Neural cell (in vitro differentiated cells): Measurements from ENCODE around the gene FCHSD1. TPM values are rescaled to one million over a fixed set of nuclear protein-coding genes. Genes with fewer than 3 reads are reported as not detected.

Experiments used
- H2AFZ ChIP-seq: fragments of 200-600, 300-800 bp; sonication (generic), shearing (Covaris generic); 2 replicates; pipeline ENCODE4 v1.6.0; 2014; ENCODE audit warnings: low read depth, mild to moderate bottlenecking, antibody characterized with exemption, low read length, moderate library complexity
- H3F3A ChIP-seq: fragments of 200-600 bp; shearing (Covaris generic); 2 replicates; pipeline ENCODE4 v1.6.1; 2016; ENCODE audit warnings: mild to moderate bottlenecking, moderate library complexity, mixed read lengths, antibody characterized with exemption, low read length; ENCODE audit not compliant: insufficient read depth, poor library complexity, severe bottlenecking
- H3K27ac ChIP-seq: fragments of 200-600, 300-800 bp; sonication (generic), shearing (Covaris generic); 2 replicates; pipeline ENCODE4 v1.5.1; 2014; ENCODE audit warnings: mild to moderate bottlenecking, low read length, moderate library complexity
- H3K27me3 ChIP-seq: fragments of 300-800, 200-600 bp; sonication (generic), shearing (Covaris generic); 2 replicates; pipeline ENCODE4 v1.6.0; 2014; ENCODE audit warnings: mild to moderate bottlenecking, low read depth, low read length, moderate library complexity; ENCODE audit not compliant: insufficient read depth
- H3K36me3 ChIP-seq: fragments of 300-800, 200-600 bp; sonication (generic), shearing (Covaris generic); 2 replicates; pipeline ENCODE4 v1.5.1; 2014; ENCODE audit warnings: mild to moderate bottlenecking, antibody characterized with exemption, low read length, moderate library complexity; ENCODE audit not compliant: insufficient read depth
- H3K4me2 ChIP-seq: fragments of 300-800, 200-600 bp; sonication (generic), shearing (Covaris generic); 2 replicates; pipeline ENCODE4 v1.6.0; 2014; ENCODE audit warnings: mild to moderate bottlenecking, low read length
- H3K4me3 ChIP-seq: fragments of 300-800, 200-600 bp; sonication (generic), shearing (Covaris generic); 2 replicates; pipeline ENCODE4 v1.5.1; 2014; ENCODE audit warnings: mild to moderate bottlenecking, low read length, moderate library complexity
- H3K79me2 ChIP-seq: fragments of 200-600 bp; shearing (Covaris generic); replicated peaks from 2 replicates; pipeline ENCODE4 v1.6.0; 2014; ENCODE audit warnings: mild to moderate bottlenecking, low read length, moderate library complexity; ENCODE audit not compliant: insufficient read depth
- H3K9ac ChIP-seq: fragments of 300-800, 200-600 bp; sonication (generic), shearing (Covaris generic); 2 replicates; pipeline ENCODE4 v1.6.1; 2016; ENCODE audit warnings: mild to moderate bottlenecking, low read length, mixed read lengths
- H3K9me2 ChIP-seq: fragments of 200-600 bp; shearing (Covaris generic); 2 replicates; pipeline ENCODE4 v1.6.1; 2016; ENCODE audit warnings: mild to moderate bottlenecking, low read length, mixed read lengths; ENCODE audit not compliant: insufficient read depth
- H3K9me3 ChIP-seq: fragments of 200-600, 300-800 bp; sonication (generic), shearing (Covaris generic); 2 replicates; pipeline ENCODE4 v1.6.1; 2016; ENCODE audit warnings: mild to moderate bottlenecking, mixed run types, low read length, moderate library complexity, mixed read lengths
- H4K20me1 ChIP-seq: fragments of 200-600 bp; shearing (Covaris generic); 2 replicates; pipeline ENCODE4 v1.6.1; 2016; ENCODE audit warnings: mild to moderate bottlenecking, mixed run types; ENCODE audit not compliant: insufficient read depth
- EP300 ChIP-seq: fragments of 450-650 bp; conservative IDR thresholded peaks from 2 replicates; pipeline ENCODE4 v1.6.1; 2014; ENCODE audit warnings: antibody characterized with exemption, mild to moderate bottlenecking, moderate library complexity; ENCODE audit not compliant: poor library complexity, severe bottlenecking
- EZH2 ChIP-seq: fragments of 200-600, 300-800 bp; shearing (Covaris generic), sonication (generic); IDR thresholded peaks from 2 replicates; pipeline ENCODE4 v1.6.1; 2014; ENCODE audit warnings: antibody characterized with exemption, low read length, borderline replicate concordance, mild to moderate bottlenecking; ENCODE audit not compliant: insufficient read depth, poor library complexity, severe bottlenecking
- MXI1 ChIP-seq: fragments of 450-650 bp; conservative IDR thresholded peaks from 2 replicates; pipeline ENCODE4 v1.6.1; 2014; ENCODE audit warnings: antibody characterized with exemption, mild to moderate bottlenecking; ENCODE audit not compliant: poor library complexity, severe bottlenecking
- POLR2AphosphoS5 ChIP-seq: IDR thresholded peaks from 2 replicates; pipeline ENCODE4 v1.6.1; 2012
- RAD21 ChIP-seq: fragments of 450-650 bp; conservative IDR thresholded peaks from 2 replicates; pipeline ENCODE4 v1.6.1; 2014; ENCODE audit warnings: antibody characterized with exemption, mild to moderate bottlenecking, moderate library complexity
- SMC3 ChIP-seq: fragments of 450-650 bp; conservative IDR thresholded peaks from 2 replicates; pipeline ENCODE4 v1.6.1; 2014; ENCODE audit warnings: antibody characterized with exemption, mild to moderate bottlenecking, moderate library complexity; ENCODE audit not compliant: poor library complexity
- TAF1 ChIP-seq: IDR thresholded peaks from 2 replicates; pipeline ENCODE4 v1.6.1; 2012; ENCODE audit warnings: low read depth
- polyA plus RNA-seq: library from polyadenylated mRNA; depleted of rRNA; stranded (reverse); fragments of >200 nt; gene quantifications from 2 replicates; pipeline ENCODE4 v1.2.3, GENCODE V29; 2014
- TF ChIP-seq, protein P1 (sequence below): fragments of 450-650 bp; IDR thresholded peaks from 2 replicates; pipeline ENCODE4 v1.5.1; 2014; ENCODE audit warnings: antibody characterized with exemption, mild to moderate bottlenecking, moderate library complexity; ENCODE audit not compliant: poor library complexity, severe bottlenecking
- TF ChIP-seq, protein P2 (sequence below): IDR thresholded peaks from 2 replicates; pipeline ENCODE4 v1.6.1; 2012; ENCODE audit warnings: borderline replicate concordance

FCHSD1 gene
- polyA plus RNA-seq, 1 donor from 2014 or later, result 3.9 TPM

DNA sequence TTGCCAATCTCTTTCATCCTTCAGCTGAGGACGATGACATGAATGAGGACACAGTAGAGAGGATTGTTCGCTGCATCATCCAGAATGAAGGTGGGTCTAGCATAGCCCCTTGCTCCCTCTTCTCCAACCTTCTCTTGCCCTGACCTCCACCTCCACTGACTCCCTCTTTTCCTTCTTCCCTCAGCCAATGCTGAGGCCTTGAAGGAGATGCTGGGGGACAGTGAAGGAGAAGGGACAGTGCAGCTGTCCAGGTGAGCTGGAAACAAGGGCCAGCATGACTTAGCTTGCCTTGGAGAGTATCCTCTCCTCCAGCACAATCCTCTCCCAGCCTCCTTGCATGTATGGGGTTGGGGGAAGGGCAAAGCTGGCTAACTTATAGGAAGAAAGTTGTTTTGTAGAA lies 12.4 kb downstream of the FCHSD1 start:
- Histone ChIP-seq H3K9me3 (no peaks in the 10 kb centered on the region), H3K4me3 (peak overlapping the region; percentile 83), H3K27me3 (no peaks in the 10 kb centered on the region), H3K79me2 (peaks cover 25% of the 10 kb centered on the region), H2AFZ (no peak overlapping the region), H3K4me2 (no peak overlapping the region), H3K9ac (no peak overlapping the region), H3K9me2 (no peaks in the 10 kb centered on the region), H3K36me3 (no peaks in the 10 kb centered on the region), H4K20me1 (no peaks in the 10 kb centered on the region), H3K27ac (no peak overlapping the region), H3F3A (no peaks in the 10 kb centered on the region)
- TF ChIP-seq TAF1, result no peak
- TF ChIP-seq RAD21, result no peak
- no peak for TF ChIP-seq SMC3
- TF ChIP-seq EZH2, result no peak
- no peak for TF ChIP-seq POLR2AphosphoS5
- TF ChIP-seq, protein P1, sequence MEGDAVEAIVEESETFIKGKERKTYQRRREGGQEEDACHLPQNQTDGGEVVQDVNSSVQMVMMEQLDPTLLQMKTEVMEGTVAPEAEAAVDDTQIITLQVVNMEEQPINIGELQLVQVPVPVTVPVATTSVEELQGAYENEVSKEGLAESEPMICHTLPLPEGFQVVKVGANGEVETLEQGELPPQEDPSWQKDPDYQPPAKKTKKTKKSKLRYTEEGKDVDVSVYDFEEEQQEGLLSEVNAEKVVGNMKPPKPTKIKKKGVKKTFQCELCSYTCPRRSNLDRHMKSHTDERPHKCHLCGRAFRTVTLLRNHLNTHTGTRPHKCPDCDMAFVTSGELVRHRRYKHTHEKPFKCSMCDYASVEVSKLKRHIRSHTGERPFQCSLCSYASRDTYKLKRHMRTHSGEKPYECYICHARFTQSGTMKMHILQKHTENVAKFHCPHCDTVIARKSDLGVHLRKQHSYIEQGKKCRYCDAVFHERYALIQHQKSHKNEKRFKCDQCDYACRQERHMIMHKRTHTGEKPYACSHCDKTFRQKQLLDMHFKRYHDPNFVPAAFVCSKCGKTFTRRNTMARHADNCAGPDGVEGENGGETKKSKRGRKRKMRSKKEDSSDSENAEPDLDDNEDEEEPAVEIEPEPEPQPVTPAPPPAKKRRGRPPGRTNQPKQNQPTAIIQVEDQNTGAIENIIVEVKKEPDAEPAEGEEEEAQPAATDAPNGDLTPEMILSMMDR, result no peak
- no peak for TF ChIP-seq MXI1
- TF ChIP-seq, protein P2, sequence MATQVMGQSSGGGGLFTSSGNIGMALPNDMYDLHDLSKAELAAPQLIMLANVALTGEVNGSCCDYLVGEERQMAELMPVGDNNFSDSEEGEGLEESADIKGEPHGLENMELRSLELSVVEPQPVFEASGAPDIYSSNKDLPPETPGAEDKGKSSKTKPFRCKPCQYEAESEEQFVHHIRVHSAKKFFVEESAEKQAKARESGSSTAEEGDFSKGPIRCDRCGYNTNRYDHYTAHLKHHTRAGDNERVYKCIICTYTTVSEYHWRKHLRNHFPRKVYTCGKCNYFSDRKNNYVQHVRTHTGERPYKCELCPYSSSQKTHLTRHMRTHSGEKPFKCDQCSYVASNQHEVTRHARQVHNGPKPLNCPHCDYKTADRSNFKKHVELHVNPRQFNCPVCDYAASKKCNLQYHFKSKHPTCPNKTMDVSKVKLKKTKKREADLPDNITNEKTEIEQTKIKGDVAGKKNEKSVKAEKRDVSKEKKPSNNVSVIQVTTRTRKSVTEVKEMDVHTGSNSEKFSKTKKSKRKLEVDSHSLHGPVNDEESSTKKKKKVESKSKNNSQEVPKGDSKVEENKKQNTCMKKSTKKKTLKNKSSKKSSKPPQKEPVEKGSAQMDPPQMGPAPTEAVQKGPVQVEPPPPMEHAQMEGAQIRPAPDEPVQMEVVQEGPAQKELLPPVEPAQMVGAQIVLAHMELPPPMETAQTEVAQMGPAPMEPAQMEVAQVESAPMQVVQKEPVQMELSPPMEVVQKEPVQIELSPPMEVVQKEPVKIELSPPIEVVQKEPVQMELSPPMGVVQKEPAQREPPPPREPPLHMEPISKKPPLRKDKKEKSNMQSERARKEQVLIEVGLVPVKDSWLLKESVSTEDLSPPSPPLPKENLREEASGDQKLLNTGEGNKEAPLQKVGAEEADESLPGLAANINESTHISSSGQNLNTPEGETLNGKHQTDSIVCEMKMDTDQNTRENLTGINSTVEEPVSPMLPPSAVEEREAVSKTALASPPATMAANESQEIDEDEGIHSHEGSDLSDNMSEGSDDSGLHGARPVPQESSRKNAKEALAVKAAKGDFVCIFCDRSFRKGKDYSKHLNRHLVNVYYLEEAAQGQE, result no peak
- no peak for TF ChIP-seq EP300

DNA sequence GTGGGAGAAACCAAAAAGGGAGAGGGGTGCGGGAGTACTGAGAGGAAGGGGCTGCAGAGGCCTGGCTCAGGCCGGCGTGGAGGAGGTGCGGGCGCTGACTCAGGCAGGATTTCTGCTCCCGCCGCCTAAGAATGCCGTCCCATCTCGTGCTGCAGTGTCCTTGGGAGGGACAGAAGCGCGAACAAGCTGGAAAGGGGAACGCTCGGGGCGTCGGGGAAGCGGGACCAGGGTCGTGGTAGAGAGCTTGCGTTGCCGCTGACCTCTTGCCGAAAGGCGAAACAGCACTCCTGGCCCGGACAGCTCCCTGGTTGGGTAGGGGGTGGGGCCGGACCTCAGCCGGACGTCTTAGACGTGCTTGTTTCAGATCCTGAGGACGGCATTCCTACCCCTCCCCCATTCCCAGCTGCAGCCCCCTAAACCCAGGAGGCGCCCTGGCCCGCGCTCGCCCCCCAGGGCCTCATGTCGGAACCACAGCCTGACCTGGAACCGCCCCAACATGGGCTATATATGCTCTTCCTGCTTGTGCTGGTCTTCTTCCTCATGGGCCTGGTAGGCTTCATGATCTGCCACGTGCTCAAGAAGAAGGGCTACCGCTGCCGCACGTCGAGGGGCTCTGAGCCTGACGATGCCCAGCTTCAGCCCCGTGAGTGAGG lies 13.3 kb downstream of the FCHSD1 start:
- Histone ChIP-seq H3K4me2 (peak overlapping the region; percentile 62), H3F3A (no peaks in the 10 kb centered on the region), H3K9me2 (no peaks in the 10 kb centered on the region), H3K27me3 (no peaks in the 10 kb centered on the region), H3K36me3 (peaks cover 2% of the 10 kb centered on the region), H3K9me3 (no peaks in the 10 kb centered on the region), H3K9ac (peak overlapping the region; percentile 88), H3K27ac (peak overlapping the region; percentile 77), H3K4me3 (peak overlapping the region; percentile 83), H4K20me1 (no peaks in the 10 kb centered on the region), H2AFZ (peak overlapping the region; percentile 73), H3K79me2 (peaks cover 25% of the 10 kb centered on the region)
- TF ChIP-seq, protein P1, result peak; percentile 60
- TF ChIP-seq SMC3, result no peak
